Smooth muscle cell (in vitro differentiated cells): ENCODE data around the gene FOXC1. TPM values are rescaled to one million over a fixed set of nuclear protein-coding genes. Genes with fewer than 3 reads are reported as not detected.

ENCODE experiments used
- DNase-seq: peaks from one replicate; lab custom pipeline; 2025; ENCODE audit not compliant: unreplicated experiment; lab: John Stamatoyannopoulos, UW
- H2AFZ ChIP-seq: fragments of 200-600 bp; sonication (generic); 2 replicates; pipeline ENCODE4 v1.6.0; 2016; ENCODE audit warnings: antibody characterized with exemption, low read depth, mild to moderate bottlenecking
- H3F3A ChIP-seq: fragments of 200-600 bp; sonication (generic); 2 replicates; pipeline ENCODE4 v1.6.0; 2017; ENCODE audit warnings: antibody characterized with exemption, low read depth
- H3K27ac ChIP-seq: fragments of 200-600 bp; sonication (generic); 2 replicates; pipeline ENCODE4 v1.5.1; 2016; ENCODE audit warnings: low read depth, mild to moderate bottlenecking
- H3K27me3 ChIP-seq: fragments of 200-600 bp; sonication (generic); 2 replicates; pipeline ENCODE4 v1.6.1; 2016; ENCODE audit warnings: low read depth, mild to moderate bottlenecking
- H3K36me3 ChIP-seq: fragments of 200-600 bp; sonication (generic); 2 replicates; pipeline ENCODE4 v1.5.1; 2016; ENCODE audit warnings: low read depth
- H3K4me1 ChIP-seq: fragments of 200-600 bp; sonication (generic); 2 replicates; pipeline ENCODE4 v1.5.1; 2016; ENCODE audit warnings: low read depth
- H3K4me2 ChIP-seq: fragments of 200-600 bp; sonication (generic); 2 replicates; pipeline ENCODE4 v1.6.0; 2016; ENCODE audit warnings: mild to moderate bottlenecking
- H3K4me3 ChIP-seq: fragments of 200-600 bp; sonication (generic); 2 replicates; pipeline ENCODE4 v1.5.1; 2016; ENCODE audit warnings: mild to moderate bottlenecking
- H3K79me2 ChIP-seq: fragments of 200-600 bp; sonication (generic); 2 replicates; pipeline ENCODE4 v1.6.0; 2016; ENCODE audit warnings: low read depth, mild to moderate bottlenecking
- H3K9ac ChIP-seq: fragments of 200-600 bp; sonication (generic); 2 replicates; pipeline ENCODE4 v1.6.0; 2016; ENCODE audit warnings: low read depth
- H3K9me3 ChIP-seq: fragments of 200-600 bp; sonication (generic); replicated peaks from 2 replicates; pipeline ENCODE4 v1.5.1; 2016; ENCODE audit warnings: low read depth
- H4K20me1 ChIP-seq: fragments of 200-600 bp; sonication (generic); 2 replicates; pipeline ENCODE4 v1.6.0; 2016; ENCODE audit warnings: low read depth
- CTCF ChIP-seq: fragments of 200-600 bp; sonication (generic); IDR thresholded peaks from 2 replicates; pipeline ENCODE4 v1.5.1; 2017; ENCODE audit warnings: borderline replicate concordance, mild to moderate bottlenecking, antibody characterized with exemption; ENCODE audit not compliant: insufficient read depth, poor library complexity, severe bottlenecking
- WGBS: methylation state at CpG from one replicate; pipeline ENCODE4 v1.1.7; 2016; ENCODE audit warnings: low lambda C conversion rate; 5-methylcytosine and 5-hydroxymethylcytosine counted together
- polyA plus RNA-seq: library from polyadenylated mRNA; unstranded; fragments of >200 nt; fragmentation: Nextera tagmentation; extraction: Ambion mirVana; gene quantifications from 2 replicates; pipeline ENCODE4 v1.2.1, GENCODE V29; 2016
- total RNA-seq: library from RNA; depleted of rRNA; stranded (reverse); fragments of >200 nt; gene quantifications from 2 replicates; pipeline ENCODE4 v1.2.3, GENCODE V29; 2014

FOXC1 gene
- total and polyA plus RNA-seq, 2 experiments from 2014 or later: 0.10 to 1.4 TPM

GRCh38 chr6:1584146-1584545 lies 25.6 kb upstream of the FOXC1 start:
- Histone ChIP-seq H3K9me3 (no peaks in the 10 kb centered on the region), H3K79me2 (no peaks in the 10 kb centered on the region), H3F3A (no peaks in the 10 kb centered on the region), H3K27me3 (peaks cover 12% of the 10 kb centered on the region), H3K36me3 (no peaks in the 10 kb centered on the region), H3K4me3 (no peak overlapping the region), H2AFZ (no peak overlapping the region), H3K9ac (no peak overlapping the region), H4K20me1 (no peaks in the 10 kb centered on the region), H3K4me1 (no peaks in the 10 kb centered on the region), H3K27ac (no peak overlapping the region), H3K4me2 (no peak overlapping the region)
- WGBS: 77% methylated on average over 5 of the region's 5 CpGs
- no peak for TF ChIP-seq CTCF
- DNase-seq: no peak

GRCh38 chr6:1584996-1585668 lies 24.6 kb upstream of the FOXC1 start:
- Histone ChIP-seq H4K20me1 (no peaks in the 10 kb centered on the region), H3K27me3 (peaks cover 12% of the 10 kb centered on the region), H3K9ac (no peak overlapping the region), H3K4me3 (no peak overlapping the region), H3K36me3 (no peaks in the 10 kb centered on the region), H3K27ac (no peak overlapping the region), H2AFZ (no peak overlapping the region), H3K79me2 (no peaks in the 10 kb centered on the region), H3K4me1 (no peaks in the 10 kb centered on the region), H3K9me3 (no peaks in the 10 kb centered on the region), H3F3A (no peaks in the 10 kb centered on the region), H3K4me2 (no peak overlapping the region)
- no peak for DNase-seq
- TF ChIP-seq CTCF: no peak
- 91% methylated on average over 14 of the region's 14 CpGs for WGBS

- TF ChIP-seq CTCF: no peak
- Histone ChIP-seq H3K36me3 (no peaks in the 10 kb centered on the region), H4K20me1 (no peaks in the 10 kb centered on the region), H3K27ac (no peak overlapping the region), H3K27me3 (peaks cover 12% of the 10 kb centered on the region), H3K9me3 (no peaks in the 10 kb centered on the region), H3K79me2 (no peaks in the 10 kb centered on the region), H3K4me3 (no peak overlapping the region), H3F3A (no peaks in the 10 kb centered on the region), H3K4me2 (no peak overlapping the region), H3K4me1 (no peaks in the 10 kb centered on the region), H2AFZ (no peak overlapping the region), H3K9ac (no peak overlapping the region)
- no peak for DNase-seq
- 88% methylated on average over 12 of the region's 12 CpGs for WGBS
Measured at GRCh38 chr6:1585669-1586049, 24.1 kb upstream of the FOXC1 start.

- Histone ChIP-seq H3F3A (no peaks in the 10 kb centered on the region), H4K20me1 (no peaks in the 10 kb centered on the region), H3K4me1 (no peaks in the 10 kb centered on the region), H3K4me3 (no peak overlapping the region), H3K79me2 (no peaks in the 10 kb centered on the region), H3K9me3 (no peaks in the 10 kb centered on the region), H3K4me2 (no peak overlapping the region), H3K9ac (no peak overlapping the region), H3K27ac (no peak overlapping the region), H3K27me3 (peaks cover 15% of the 10 kb centered on the region), H3K36me3 (no peaks in the 10 kb centered on the region), H2AFZ (no peak overlapping the region)
- WGBS: 94% methylated on average over 7 of the region's 7 CpGs
- DNase-seq: no peak
- no peak for TF ChIP-seq CTCF
Measured at GRCh38 chr6:1586256-1586655, 23.5 kb upstream of the FOXC1 start.
